ENCODE results near the gene SCRT2.

The SCRT2 gene

GRCh38 chr20:640674-641515 is 34.7 kb downstream of the SCRT2 start:
- TF ChIP-seq CTCF (IDR thresholded peaks at IDR 0.05; ENCODE audit: borderline replicate concordance, insufficient read depth, low read depth, low read length): no peak
- H3K4me3 ChIP-seq (ENCODE audit: low read depth, low read length): no peak overlapping the region

- no peak overlapping the region for H3K4me3 ChIP-seq (ENCODE audit: low read depth, low read length)
- TF ChIP-seq CTCF (IDR thresholded peaks at IDR 0.05; ENCODE audit: borderline replicate concordance, insufficient read depth, low read depth, low read length): no peak
These were observed 37.0 kb downstream of the SCRT2 start for GRCh38 chr20:638579-638978.

- TF ChIP-seq CTCF (IDR thresholded peaks at IDR 0.05; ENCODE audit: borderline replicate concordance, insufficient read depth, low read depth, low read length): no peak
- H3K4me3 ChIP-seq (ENCODE audit: low read depth, low read length): no peak overlapping the region
These were observed 38.0 kb downstream of the SCRT2 start for GRCh38 chr20:637559-637958.

DNA sequence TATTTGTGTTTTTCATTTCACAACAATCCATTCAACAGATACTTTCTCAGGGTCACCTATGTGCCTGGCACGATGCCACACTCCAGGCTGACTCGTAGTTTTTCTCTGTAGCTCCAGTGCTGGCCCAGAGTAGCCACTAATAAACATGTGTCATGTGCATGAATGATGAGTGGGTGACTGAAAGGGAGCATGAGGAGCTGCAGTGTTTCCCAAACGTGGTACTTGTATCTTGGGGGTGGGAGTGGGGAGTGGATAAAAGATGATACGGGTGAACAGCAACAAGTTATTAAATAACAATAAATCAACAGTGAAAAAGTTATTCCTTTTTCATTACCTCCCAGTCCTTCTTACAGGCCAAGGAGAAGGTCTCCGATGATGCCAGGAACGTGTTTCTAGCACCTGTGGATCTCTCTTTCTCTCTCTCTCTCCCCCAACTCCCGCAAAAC is 39.7 kb downstream of the SCRT2 start:
- TF ChIP-seq CTCF (IDR thresholded peaks at IDR 0.05; ENCODE audit: borderline replicate concordance, insufficient read depth, low read depth, low read length): no peak

DNA sequence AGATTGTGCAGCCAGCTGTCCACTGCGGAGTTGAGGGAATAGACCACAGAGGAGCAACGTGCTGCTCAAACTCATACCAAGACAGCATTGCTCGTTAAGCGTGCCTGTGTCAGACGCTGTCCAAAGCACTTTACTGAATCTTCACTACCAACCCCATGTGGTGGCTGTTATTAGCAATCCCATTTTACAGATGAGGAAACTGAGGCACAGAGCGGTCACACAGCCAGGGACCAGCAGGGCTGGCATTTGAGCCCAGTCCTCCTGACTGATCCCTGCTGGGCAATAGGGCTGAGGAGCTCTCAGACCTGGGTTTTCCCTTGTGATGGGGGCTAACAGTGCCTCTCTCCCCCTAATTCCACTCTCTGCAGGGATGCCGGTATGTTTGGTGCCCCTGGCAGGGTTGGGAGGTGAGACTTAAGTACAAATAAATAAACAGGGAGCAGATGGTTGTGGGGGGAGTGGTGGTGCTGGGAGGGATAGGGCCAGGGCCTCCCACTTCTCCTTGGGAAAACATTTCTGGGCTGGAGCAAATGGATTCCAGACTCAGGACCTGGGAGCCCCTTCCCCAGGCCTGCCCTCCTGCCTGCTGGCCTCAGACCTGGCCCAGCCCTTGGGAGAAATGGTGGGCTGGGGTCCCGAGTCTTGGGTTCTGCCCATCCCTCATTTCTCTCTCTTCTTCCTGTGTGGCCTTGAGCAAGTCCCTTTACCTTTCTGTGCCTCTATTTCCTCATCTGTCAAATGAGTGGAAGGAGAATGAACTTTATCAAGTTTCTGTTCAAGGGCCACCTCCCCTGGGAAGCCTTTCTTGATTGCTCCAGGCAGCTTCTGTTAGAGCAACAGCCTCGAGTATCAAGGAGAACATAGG is 40.3 kb downstream of the SCRT2 start:
- TF ChIP-seq CTCF (IDR thresholded peaks at IDR 0.05; ENCODE audit: borderline replicate concordance, insufficient read depth, low read depth, low read length): no peak
- H3K4me3 ChIP-seq (ENCODE audit: low read depth, low read length): no peak overlapping the region

More for the DNA sequence above, 39.7 kb downstream of the SCRT2 start:
- H3K4me3 ChIP-seq (ENCODE audit: low read depth, low read length): no peak overlapping the region

DNA sequence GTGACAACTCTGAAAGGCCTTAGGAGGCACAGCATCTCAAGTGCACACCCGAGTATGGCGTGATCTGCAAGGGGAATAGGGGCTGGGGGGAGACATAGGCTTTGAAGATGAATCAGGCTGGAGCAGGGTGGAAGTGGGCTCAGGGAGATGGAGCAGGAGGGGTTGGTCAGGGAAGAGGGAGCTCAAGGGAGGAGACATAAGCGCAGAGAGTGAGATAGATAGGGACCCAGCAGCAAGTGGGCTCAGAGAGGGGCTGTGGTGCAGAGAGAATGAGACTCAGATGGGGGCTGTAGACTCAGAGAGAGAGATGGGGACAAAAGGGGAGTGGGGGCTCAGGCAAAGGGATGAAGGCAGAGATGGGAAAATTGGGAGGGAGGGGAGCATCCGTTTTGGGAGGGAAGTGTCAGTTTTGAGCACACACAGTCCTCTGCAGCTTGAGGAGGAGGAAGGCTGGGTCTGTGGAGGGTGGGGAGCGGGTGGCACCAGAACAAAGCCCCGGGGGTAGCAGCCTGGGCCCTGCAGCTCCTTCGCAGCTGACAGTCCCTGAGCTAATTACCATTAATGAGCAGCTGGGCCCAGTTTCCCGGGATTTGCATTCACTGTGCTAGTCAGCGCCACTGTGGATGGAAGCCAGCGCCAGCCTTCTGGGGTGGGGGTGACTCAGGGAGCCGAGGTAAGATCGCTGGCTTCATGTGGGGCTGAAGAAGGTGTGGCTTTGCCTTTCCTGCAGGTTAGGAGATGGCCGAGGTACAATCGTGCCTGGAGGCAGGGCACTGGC is 41.3 kb downstream of the SCRT2 start:
- no peak for TF ChIP-seq CTCF (IDR thresholded peaks at IDR 0.05; ENCODE audit: borderline replicate concordance, insufficient read depth, low read depth, low read length)
- H3K4me3 ChIP-seq (ENCODE audit: low read depth, low read length): no peak overlapping the region

Measured in GM12875 (cell line).